ENCODE results near the gene SLC6A8. TPM values are rescaled to one million over a fixed set of nuclear protein-coding genes. Genes with fewer than 3 reads are reported as not detected.
A peak's percentile ranks its signal among the peaks of the same experiment; 100 is the strongest.
"Not testable (repeated sequence)": the region's sequence is repeated elsewhere in the genome, so short reads cannot be mapped to it uniquely, and the experiment has no call there.

The SLC6A8 gene
- polyA plus RNA-seq, 1 donor from 2014 or later, result 0.08 TPM

DNA sequence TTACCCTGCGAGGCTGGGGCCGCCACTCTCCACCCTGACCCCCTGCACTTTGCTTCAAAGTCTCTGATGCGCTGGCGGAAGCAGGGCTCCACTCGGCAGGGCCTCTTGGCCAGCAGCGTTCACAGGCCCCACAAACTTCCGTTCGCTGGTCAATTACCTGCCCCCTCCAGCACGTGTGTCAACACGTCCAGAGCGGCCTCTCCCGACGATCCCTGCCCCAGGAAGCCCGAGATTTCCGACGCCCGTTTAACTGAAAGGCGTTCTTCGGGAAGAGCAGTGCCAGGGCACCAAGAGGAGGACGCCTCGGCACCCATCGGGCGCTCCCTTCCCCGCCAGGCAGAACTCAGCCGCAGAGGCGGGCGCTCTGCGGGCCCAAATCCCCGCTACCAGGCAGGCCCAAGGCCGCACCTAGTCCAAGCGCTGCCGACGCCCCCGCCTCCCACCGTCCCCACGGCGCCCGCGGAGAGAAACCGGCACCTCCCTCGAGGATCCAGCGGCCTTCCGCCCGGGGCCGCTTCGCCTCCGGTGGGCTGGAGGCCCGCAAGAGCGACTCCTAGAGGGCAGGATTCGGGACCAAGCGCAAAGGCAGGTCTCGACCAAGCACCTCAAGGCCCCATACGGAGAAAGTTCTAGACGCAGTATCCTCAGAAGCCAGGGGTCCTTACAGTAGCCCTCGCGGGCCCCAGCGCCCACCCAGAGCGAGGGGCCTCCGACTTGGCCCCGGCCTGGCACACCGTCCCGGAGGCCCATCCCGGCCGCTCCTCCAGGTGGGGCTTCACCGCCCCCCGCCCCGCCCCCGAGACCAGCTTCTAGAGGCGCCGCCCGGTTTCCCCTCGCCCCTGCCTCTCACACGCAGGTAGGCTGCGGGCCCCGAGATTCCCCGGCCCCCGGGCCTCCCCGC is 35.9 kb downstream of the SLC6A8 start:
- peak overlapping the region; percentile 77 to 91 (median 83) for H3K27ac Mint-ChIP-seq
- no peaks in the 10 kb centered on the region for H3K9me3 Mint-ChIP-seq
- H3K27me3 Mint-ChIP-seq, result peaks cover 2% of the 10 kb centered on the region
- H3K36me3 Mint-ChIP-seq, result no peaks in the 10 kb centered on the region
- H3K4me1 Mint-ChIP-seq, result peaks cover 0 to 22% (median 13%) of the 10 kb centered on the region in 3 donors
- peak overlapping the region; percentile 82 to 92 (median 90) for H3K4me3 Mint-ChIP-seq

DNA sequence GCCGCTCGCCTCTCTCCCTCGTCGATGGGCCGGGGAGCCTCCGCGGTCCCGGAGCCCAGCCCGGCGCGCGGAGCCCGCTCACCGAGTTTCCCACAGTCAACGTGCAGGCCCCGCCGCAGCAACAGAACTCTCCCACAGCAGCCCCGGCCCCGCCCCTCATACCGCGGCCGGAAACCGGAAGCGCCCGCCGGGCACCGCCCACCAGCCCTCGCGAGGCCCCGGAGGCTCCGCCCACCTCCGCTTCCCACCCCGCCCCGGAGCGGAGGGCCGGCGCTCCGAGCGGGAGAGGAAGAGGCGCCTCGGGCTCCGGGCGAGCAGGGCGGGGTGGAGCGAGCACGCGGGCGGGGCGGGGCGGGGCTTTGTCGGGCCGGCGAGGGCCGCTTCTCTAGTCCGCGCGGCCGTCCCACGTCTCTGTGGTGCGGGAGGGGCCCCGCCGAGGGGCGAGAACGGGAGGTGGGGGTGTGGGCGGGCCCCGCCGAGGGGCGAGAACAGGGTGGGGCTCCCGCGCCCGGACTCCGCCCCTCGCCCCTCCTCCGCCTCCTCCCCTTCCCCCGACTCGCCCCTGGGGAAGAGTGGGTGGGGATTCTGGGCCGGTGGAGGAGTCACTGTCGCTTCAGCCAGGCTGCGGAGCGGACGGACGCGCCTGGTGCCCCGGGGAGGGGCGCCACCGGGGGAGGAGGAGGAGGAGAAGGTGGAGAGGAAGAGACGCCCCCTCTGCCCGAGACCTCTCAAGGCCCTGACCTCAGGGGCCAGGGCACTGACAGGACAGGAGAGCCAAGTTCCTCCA is 36.7 kb downstream of the SLC6A8 start, which contains the start of the genes ABCD1 and BCAP31:
Gene ABCD1, plus strand, starts transcription at position 605 of the 787 bp plus-strand sequence. CDS start 411 bp downstream, outside the sequence.
Gene BCAP31, minus strand, starts transcription at position 136 of the 787 bp plus-strand sequence. CDS start 1,143 bp downstream, outside the sequence.
- Mint-ChIP-seq H3K27me3 (peaks cover 2% of the 10 kb centered on the region), H3K4me1 (peaks cover 0 to 19% (median 14%) of the 10 kb centered on the region in 3 donors), H3K4me3 (peak within 1 kb of the TSS; percentile 82 to 92 (median 90)), H3K36me3 (no peaks in the 10 kb centered on the region), H3K27ac (peak within 1 kb of the TSS; percentile 77 to 91 (median 83)), H3K9me3 (no peaks in the 10 kb centered on the region)

DNA sequence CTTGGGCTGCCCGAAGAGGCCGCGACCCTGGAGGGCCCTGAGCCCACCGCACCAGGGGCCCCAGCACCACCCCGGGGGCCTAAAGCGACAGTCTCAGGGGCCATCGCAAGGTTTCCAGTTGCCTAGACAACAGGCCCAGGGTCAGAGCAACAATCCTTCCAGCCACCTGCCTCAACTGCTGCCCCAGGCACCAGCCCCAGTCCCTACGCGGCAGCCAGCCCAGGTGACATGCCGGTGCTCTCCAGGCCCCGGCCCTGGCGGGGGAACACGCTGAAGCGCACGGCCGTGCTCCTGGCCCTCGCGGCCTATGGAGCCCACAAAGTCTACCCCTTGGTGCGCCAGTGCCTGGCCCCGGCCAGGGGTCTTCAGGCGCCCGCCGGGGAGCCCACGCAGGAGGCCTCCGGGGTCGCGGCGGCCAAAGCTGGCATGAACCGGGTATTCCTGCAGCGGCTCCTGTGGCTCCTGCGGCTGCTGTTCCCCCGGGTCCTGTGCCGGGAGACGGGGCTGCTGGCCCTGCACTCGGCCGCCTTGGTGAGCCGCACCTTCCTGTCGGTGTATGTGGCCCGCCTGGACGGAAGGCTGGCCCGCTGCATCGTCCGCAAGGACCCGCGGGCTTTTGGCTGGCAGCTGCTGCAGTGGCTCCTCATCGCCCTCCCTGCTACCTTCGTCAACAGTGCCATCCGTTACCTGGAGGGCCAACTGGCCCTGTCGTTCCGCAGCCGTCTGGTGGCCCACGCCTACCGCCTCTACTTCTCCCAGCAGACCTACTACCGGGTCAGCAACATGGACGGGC is 37.5 kb downstream of the SLC6A8 start:
- peaks cover 0 to 19% (median 15%) of the 10 kb centered on the region in 3 donors for H3K4me1 Mint-ChIP-seq
- H3K27me3 Mint-ChIP-seq, result peaks cover 2% of the 10 kb centered on the region
- H3K4me3 Mint-ChIP-seq, result peak overlapping the region in 2 of 4 donors; percentile 41 to 92
- no peaks in the 10 kb centered on the region for H3K9me3 Mint-ChIP-seq
- peak overlapping the region in 1 of 3 donors; percentile 91 for H3K27ac Mint-ChIP-seq
- H3K36me3 Mint-ChIP-seq, result no peaks in the 10 kb centered on the region

DNA sequence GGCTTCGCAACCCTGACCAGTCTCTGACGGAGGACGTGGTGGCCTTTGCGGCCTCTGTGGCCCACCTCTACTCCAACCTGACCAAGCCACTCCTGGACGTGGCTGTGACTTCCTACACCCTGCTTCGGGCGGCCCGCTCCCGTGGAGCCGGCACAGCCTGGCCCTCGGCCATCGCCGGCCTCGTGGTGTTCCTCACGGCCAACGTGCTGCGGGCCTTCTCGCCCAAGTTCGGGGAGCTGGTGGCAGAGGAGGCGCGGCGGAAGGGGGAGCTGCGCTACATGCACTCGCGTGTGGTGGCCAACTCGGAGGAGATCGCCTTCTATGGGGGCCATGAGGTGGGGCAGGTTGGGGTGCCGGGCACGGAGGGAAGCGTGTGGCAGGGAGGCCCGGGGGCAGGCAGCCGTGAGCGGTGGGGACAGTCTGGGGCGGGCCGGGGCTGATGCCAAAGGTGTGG is 38.1 kb downstream of the SLC6A8 start:
- peaks cover 2% of the 10 kb centered on the region for H3K27me3 Mint-ChIP-seq
- peaks cover 4 to 19% (median 16%) of the 10 kb centered on the region in 3 donors for H3K4me1 Mint-ChIP-seq
- no peaks in the 10 kb centered on the region for H3K9me3 Mint-ChIP-seq
- H3K4me3 Mint-ChIP-seq, result peak overlapping the region in 3 of 4 donors; percentile 75 to 86 (median 78)
- peak overlapping the region in 1 of 3 donors; percentile 86 for H3K27ac Mint-ChIP-seq
- H3K36me3 Mint-ChIP-seq, result no peaks in the 10 kb centered on the region

DNA sequence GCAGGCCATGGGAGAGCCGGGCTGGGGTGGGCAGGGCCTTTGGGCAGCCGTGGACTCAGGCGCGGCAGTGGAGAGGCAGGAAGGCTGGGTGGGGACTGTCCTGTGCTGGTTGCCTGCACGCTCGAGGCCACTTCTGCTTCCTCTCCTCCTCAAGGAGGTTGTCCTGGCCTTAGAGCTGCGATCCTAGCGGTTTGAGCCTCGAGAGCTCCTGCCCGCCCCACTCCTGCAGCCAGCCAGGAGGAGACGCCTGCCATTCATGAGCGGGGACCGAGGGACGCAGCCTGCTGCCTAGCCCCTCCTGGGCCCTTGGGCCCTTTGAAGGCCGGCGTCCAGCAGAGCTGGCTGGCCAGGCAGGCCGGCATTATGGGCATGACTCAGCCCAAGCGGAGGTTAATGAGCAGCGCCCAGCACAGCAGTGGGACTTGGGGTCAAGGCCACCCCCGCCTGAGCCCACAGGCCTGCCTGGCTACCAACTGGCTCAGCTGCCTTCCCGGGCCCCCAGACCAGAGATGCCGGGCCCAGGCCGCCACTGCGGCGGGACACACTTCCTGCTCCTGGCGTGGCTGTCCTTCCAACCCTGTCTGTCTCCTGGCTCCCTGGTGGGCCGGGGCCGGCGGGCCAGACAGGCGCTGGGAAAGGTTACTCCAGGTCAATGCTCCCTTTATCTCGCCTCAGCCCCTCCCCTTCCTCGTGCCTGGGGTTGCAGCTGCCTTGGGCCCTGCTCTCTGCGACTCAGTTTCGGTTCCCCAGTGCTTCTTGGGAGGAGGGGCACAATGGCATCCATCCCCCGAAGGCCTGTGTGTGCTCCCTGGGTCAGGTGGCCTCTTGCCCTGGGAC is 38.8 kb downstream of the SLC6A8 start:
- H3K27me3 Mint-ChIP-seq, result peaks cover 2% of the 10 kb centered on the region
- H3K9me3 Mint-ChIP-seq, result peaks cover 0 to 4% (median 2%) of the 10 kb centered on the region in 3 donors
- no peaks in the 10 kb centered on the region for H3K36me3 Mint-ChIP-seq
- H3K27ac Mint-ChIP-seq, result peak overlapping the region; percentile 85 to 98 (median 86)
- H3K4me1 Mint-ChIP-seq, result peaks cover 10 to 23% (median 16%) of the 10 kb centered on the region in 3 donors
- peak overlapping the region; percentile 70 to 92 (median 78) for H3K4me3 Mint-ChIP-seq

DNA sequence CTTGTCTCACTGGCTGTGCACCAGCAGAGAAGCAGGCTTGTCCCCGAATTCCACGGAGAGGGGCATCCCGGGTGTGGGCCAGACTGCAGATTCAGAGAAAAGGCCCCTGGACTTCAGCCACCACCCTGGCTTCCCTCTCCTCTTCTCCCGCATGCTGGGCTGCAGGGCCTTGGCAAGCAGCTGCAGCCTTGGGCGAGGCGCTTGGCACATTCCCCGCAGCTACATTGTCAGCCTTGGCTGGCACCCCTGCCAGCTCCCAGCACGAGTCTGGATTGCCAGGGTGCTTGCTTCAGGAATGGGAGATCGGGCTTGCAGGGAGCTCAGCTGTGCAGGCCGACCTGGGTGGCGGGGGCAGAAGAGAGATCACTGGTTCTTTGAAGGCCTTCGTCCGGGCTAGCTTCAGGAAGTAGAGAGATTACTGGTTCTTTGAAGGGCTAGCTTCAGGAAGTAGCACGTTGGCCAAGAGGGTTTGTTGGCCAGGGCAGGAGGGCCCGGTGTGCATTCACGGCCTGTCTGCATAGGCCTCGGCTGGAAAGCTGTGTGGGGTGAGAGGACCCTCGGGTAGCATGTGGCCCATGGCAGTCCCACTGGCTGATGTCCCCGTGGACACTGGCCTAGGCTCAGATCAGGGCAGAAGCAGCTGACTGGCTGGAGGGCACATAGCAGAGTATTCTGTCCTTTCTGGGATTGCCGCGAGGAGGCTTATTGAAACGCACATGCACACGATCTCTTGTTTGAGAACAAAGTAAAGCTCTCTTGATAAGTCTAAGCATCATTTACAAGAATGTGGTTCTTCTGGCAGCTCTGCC is 39.6 kb downstream of the SLC6A8 start:
- H3K36me3 Mint-ChIP-seq, result no peaks in the 10 kb centered on the region
- peaks cover 0 to 9% (median 3%) of the 10 kb centered on the region in 3 donors for H3K9me3 Mint-ChIP-seq

DNA sequence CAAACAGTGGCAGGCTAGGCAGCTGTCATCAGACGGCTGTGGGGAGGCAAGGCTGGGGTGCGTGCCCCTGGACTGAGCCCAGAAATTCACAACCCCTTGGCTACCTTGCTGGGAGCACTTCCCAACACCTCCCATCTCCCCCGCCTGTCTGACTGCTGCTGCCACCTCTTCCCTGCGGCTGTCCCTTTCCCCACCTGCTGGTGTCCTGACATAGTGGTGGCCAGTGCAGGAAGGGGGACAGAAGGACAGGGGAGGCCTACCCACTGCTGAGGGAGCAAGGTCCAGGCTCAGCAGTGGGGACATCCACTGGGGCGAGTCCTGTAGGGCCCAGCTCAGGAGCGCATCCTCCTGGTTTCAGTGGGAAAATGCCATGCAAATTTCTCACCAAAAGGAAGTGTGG is 40.4 kb downstream of the SLC6A8 start:
- Mint-ChIP-seq H3K9me3 (peaks cover 0 to 9% (median 3%) of the 10 kb centered on the region in 3 donors), H3K4me1 (peaks cover 10 to 19% (median 12%) of the 10 kb centered on the region in 3 donors), H3K36me3 (no peaks in the 10 kb centered on the region), H3K27me3 (peaks cover 2% of the 10 kb centered on the region), H3K27ac (peak overlapping the region in 2 of 3 donors; percentile 86 to 98), H3K4me3 (no peak overlapping the region)

More for the DNA sequence above, 39.6 kb downstream of the SLC6A8 start:
- Mint-ChIP-seq H3K27ac (peak overlapping the region; percentile 85 to 98 (median 86)), H3K4me3 (peak overlapping the region; percentile 70 to 92 (median 78)), H3K4me1 (peaks cover 10 to 22% (median 12%) of the 10 kb centered on the region in 3 donors), H3K27me3 (peaks cover 2% of the 10 kb centered on the region)

DNA sequence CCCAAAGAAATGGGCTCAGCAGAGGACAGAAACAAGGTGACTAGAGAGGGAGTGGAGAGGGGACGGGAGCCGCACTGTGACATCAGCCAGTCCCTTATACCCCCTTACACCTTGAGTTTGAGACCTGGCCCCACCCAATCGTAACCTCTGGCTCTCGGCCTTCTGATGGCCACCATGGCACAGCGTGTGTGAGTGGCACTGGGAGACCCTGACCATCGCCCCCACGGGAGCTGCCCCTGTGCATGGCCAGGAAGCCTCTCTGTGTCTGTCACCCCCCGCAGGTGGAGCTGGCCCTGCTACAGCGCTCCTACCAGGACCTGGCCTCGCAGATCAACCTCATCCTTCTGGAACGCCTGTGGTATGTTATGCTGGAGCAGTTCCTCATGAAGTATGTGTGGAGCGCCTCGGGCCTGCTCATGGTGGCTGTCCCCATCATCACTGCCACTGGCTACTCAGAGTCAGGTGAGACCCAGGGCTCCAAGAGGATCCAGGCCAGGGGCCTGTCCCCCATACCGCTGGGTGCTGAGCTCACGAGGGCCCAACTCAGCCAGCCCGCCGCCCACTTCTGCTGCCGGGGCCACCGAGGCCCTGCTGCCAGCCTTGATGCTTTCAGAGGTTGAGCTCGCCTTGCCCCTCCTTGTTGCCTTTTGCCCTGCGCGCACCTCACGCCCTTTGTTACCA is 41.4 kb downstream of the SLC6A8 start:
- H3K9me3 Mint-ChIP-seq, result peaks cover 0 to 9% (median 3%) of the 10 kb centered on the region in 3 donors
- no peaks in the 10 kb centered on the region for H3K36me3 Mint-ChIP-seq
- no peak overlapping the region for H3K4me3 Mint-ChIP-seq
- no peak overlapping the region for H3K27ac Mint-ChIP-seq
- peaks cover 10 to 19% (median 12%) of the 10 kb centered on the region in 3 donors for H3K4me1 Mint-ChIP-seq
- peaks cover 2% of the 10 kb centered on the region for H3K27me3 Mint-ChIP-seq

DNA sequence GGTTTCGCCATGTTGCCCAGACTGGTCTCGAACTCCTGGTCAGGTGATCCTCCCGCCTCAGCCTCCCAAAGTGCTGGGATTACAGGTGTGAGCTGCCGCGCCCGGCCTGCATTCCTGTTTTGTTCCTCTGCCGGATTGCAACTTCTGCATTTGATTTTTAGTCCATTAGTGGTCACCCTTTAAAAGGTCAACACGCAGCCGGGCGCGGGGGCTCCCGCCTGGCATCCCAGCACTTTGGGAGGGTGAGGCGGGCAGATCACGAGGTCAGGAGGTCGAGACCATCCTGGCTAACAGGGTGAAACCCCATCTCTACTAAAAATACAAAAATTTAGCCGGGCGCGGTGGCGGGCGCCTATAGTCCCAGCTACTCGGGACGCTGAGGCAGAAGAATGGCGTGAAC is 42.4 kb downstream of the SLC6A8 start:
- not testable (repeated sequence) for H3K27ac Mint-ChIP-seq, H3K36me3 Mint-ChIP-seq, H3K27me3 Mint-ChIP-seq, H3K9me3 Mint-ChIP-seq
- H3K4me3 Mint-ChIP-seq, result peak overlapping the region in 1 of 4 donors; percentile 28
- H3K4me1 Mint-ChIP-seq, result peaks cover 14 to 21% (median 14%) of the 10 kb centered on the region in 3 donors

DNA sequence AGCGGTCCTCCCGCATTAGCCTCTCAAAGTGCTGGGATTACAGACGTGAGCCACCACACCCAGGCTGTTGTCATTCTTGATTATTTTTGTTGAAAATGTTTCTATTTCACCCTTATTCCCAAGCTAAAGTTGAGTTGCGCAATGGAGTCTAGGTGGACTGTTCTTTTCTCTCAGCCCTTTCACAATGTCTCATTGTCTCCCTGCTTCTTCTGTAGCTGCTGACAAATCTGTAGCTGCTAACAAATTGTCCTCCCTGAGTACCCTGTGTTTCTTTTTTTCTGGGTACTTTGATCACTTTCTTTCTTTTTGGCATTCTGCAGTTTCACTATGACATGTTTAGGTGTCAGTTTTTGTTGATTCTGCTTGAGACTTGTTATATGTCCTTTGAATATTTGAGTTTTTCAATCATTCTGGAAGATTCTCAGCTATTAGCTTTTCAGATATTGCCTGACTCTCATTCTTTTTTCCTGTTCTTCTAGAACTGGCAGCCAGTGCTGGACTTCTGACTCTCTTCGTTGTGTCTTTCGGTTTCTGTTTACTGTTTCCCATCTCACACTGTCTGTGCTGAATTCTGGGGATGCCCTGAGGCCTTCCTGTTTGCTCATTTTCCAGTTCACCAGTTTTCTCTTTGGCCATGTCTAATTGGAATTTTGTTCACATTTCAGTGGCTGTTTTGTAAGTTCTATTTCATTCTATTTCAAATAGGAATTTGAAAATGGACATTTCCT is 43.6 kb downstream of the SLC6A8 start:
- no peaks in the 10 kb centered on the region for H3K36me3 Mint-ChIP-seq
- H3K4me1 Mint-ChIP-seq, result peaks cover 19 to 27% (median 20%) of the 10 kb centered on the region in 3 donors
- peak overlapping the region in 1 of 3 donors; percentile 57 for H3K27ac Mint-ChIP-seq
- peaks cover under 1% of the 10 kb centered on the region for H3K27me3 Mint-ChIP-seq
- H3K9me3 Mint-ChIP-seq, result peaks cover 0 to 9% (median 3%) of the 10 kb centered on the region in 3 donors
- peak overlapping the region in 2 of 4 donors; percentile 0 to 50 for H3K4me3 Mint-ChIP-seq

DNA sequence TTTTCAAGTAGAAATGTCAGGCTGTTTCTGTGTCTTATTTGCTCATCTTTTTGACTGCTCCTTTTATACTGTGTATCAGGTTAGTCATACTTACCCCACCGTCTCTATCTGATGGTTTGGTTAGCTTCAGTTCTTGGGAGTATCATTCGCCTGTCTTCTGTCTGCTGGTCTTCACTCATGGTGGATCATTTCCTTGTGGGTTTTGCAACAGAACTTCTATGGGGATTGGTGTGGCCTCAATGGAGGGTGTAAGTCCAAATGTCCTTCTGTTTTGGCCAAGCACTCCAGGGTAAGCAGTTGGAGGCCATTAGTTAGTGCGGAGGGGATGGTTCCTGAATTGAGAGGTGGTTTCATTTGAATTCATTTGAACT is 44.1 kb downstream of the SLC6A8 start:
- Mint-ChIP-seq H3K27me3 (no peaks in the 10 kb centered on the region), H3K36me3 (no peaks in the 10 kb centered on the region), H3K4me1 (peaks cover 17 to 25% (median 20%) of the 10 kb centered on the region in 3 donors), H3K27ac (no peak overlapping the region), H3K9me3 (peaks cover 0 to 9% (median 3%) of the 10 kb centered on the region in 3 donors), H3K4me3 (no peak overlapping the region)

DNA sequence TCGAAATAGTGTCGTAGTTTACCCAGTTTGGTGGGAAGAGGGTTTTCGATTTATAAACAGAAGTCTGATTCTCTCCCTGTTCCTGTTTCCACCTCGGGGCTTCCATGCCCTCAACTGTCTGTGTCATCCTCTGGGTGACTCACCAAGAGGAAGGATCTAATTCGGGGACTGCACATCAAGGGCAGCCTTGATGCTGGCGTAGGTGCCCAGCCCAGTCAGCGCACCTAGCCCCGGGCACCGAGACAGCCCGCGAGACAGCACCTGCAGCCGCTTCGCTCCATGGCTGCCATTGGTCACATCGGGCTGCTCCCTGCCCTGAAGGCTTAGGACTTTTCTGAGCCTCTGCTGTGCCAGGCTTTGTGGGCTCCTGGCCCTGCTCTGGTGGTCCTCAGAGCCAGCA is 44.7 kb downstream of the SLC6A8 start:
- peaks cover 15 to 20% (median 20%) of the 10 kb centered on the region in 3 donors for H3K4me1 Mint-ChIP-seq
- H3K36me3 Mint-ChIP-seq, result no peaks in the 10 kb centered on the region
- peaks cover 0 to 9% (median 3%) of the 10 kb centered on the region in 3 donors for H3K9me3 Mint-ChIP-seq
- peak overlapping the region in 1 of 3 donors; percentile 71 for H3K27ac Mint-ChIP-seq
- H3K27me3 Mint-ChIP-seq, result no peaks in the 10 kb centered on the region
- H3K4me3 Mint-ChIP-seq, result no peak overlapping the region

Data from IgD-negative memory B cell (primary cell).